HG03442 (cell line): ENCODE results near the gene MTG2.
A peak's percentile ranks its signal among the peaks of the same experiment; 100 is the strongest.

ENCODE experiments used
- ATAC-seq: cut with Tn5 transposase; IDR thresholded peaks from one replicate; pipeline ENCODE4 v1.9.1; 2021; ENCODE audit warnings: mild to moderate bottlenecking, moderate library complexity; ENCODE audit not compliant: unreplicated experiment

Gene MTG2

GRCh38 chr20:62232770-62233645 lies 50.2 kb downstream of the MTG2 start:
- ATAC-seq: no peak

- ATAC-seq: no peak
Measured at GRCh38 chr20:62233684-62234083, 50.9 kb downstream of the MTG2 start.

GRCh38 chr20:62234339-62234738 lies 51.5 kb downstream of the MTG2 start:
- no peak for ATAC-seq

- ATAC-seq: no peak
Measured at GRCh38 chr20:62235001-62235776, 52.4 kb downstream of the MTG2 start.

- ATAC-seq: no peak
Measured at GRCh38 chr20:62235777-62236157, 52.9 kb downstream of the MTG2 start.

GRCh38 chr20:62236200-62236599 lies 53.4 kb downstream of the MTG2 start:
- no peak for ATAC-seq

GRCh38 chr20:62236766-62237513 lies 54.1 kb downstream of the MTG2 start:
- no peak for ATAC-seq

- ATAC-seq: no peak
Measured at GRCh38 chr20:62237514-62237800, 54.6 kb downstream of the MTG2 start.

GRCh38 chr20:62237801-62238568 lies 55.2 kb downstream of the MTG2 start, which contains the start of gene OSBPL2:
Gene OSBPL2 (plus strand): TSS chr20:62238521. CDS start chr20:62256185, 17,664 bp downstream.
- ATAC-seq: peak; percentile 96

GRCh38 chr20:62238569-62239277 lies 55.9 kb downstream of the MTG2 start:
- ATAC-seq: no peak

GRCh38 chr20:62239278-62239879 lies 56.6 kb downstream of the MTG2 start:
- no peak for ATAC-seq

- ATAC-seq: no peak
Measured at GRCh38 chr20:62240020-62240685, 57.3 kb downstream of the MTG2 start.

GRCh38 chr20:62241506-62241905 lies 58.7 kb downstream of the MTG2 start:
- ATAC-seq: no peak

- ATAC-seq: no peak
Measured at GRCh38 chr20:62242176-62242575, 59.3 kb downstream of the MTG2 start.

GRCh38 chr20:62243106-62243505 lies 60.3 kb downstream of the MTG2 start:
- no peak for ATAC-seq

- no peak for ATAC-seq
Measured at GRCh38 chr20:62243906-62244515, 61.2 kb downstream of the MTG2 start.

GRCh38 chr20:62244644-62245108 lies 61.8 kb downstream of the MTG2 start:
- ATAC-seq: no peak

- no peak for ATAC-seq
Measured at GRCh38 chr20:62245911-62246280, 63.1 kb downstream of the MTG2 start.

- ATAC-seq: no peak
Measured at GRCh38 chr20:62246431-62246830, 63.6 kb downstream of the MTG2 start.
